GM19455 (cell line): ENCODE results near the gene KDM5A.
"Not testable (repeated sequence)": the region's sequence is repeated elsewhere in the genome, so short reads cannot be mapped to it uniquely, and the experiment has no call there.

Experiments used
- ATAC-seq: cut with Tn5 transposase; IDR thresholded peaks from one replicate; pipeline ENCODE4 v1.9.1; 2021; ENCODE audit not compliant: unreplicated experiment

The KDM5A gene

DNA sequence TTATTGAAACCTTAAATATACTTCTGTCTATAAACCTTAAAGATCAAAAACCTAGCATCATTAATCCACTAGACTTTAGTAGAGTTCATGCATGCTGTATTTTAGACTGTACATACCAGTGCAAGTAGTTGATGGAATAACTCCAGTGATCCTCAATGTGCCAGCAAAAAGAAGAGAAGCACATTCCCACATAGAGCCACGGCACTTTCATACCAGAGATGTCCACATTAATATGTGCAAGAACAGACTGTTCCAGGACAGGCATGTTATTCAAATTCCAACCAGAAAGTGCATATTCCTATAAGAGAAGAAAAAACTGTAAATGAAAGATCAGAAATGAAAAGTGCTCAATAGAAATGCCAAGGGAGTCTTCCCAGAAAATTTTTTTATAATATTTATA lies 55.0 kb downstream of the KDM5A start:
- no peak for ATAC-seq

- ATAC-seq = no peak
Measured at GRCh38 chr12:332581-333205, 56.4 kb downstream of the KDM5A start.

DNA sequence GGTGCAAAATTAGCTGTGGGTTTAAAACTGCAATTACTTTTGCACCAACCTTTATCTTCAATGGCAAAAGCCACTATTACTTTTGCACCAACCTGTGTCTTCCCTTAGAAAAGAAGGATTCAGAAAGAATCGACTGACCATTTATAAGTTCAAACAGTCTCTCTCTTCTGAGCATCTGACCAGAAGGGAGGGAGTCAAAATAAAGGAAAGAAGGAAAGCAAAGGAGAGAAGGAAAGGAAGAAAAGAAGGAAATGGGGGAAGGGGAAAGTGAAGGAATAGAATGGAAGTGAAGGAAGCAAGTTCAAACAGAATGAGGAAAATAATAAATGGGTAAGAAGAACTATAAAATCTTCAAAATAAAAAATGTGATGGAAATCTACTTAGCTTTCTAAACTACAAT lies 57.8 kb downstream of the KDM5A start:
- ATAC-seq = no peak

GRCh38 chr12:325906-326305 lies 63.2 kb downstream of the KDM5A start:
- no peak for ATAC-seq

- no peak for ATAC-seq
Measured at GRCh38 chr12:323507-323906, 65.6 kb downstream of the KDM5A start.

- no peak for ATAC-seq
Measured at GRCh38 chr12:321606-322326, 67.4 kb downstream of the KDM5A start.

DNA sequence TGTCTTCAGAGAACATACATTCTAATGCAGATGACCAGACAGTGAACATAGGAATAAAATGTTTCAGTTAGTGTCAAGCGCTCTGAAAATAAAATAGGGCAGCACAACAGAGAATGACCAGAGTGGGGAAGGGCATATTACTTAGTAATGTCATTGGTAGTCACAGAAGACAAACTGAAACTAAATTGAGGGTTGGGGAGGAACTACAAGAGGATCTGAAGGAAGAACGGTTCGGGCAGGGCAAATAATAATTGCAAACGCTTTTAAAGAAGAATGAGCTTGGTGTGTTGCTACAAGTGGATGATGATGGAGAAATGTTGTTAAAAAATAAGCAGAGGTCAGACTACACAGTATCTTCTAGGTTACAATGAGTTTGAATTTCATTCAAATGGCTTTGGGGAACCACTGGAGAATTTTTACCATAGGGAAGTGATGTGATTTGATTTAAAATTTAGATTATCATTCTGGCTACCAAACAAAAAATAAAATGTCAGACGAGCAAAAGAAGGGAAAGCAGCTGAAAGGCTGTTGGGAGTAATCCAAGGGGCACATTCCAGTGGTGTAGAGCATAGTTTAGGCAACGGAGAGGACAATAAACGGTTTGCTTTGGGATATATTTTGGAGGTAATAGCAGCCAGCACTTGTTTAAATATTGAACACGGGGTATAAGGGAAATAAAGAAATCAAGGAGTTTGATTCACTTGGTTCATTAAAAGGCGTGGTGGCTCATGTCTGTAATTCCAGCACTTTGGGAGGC lies 70.2 kb downstream of the KDM5A start:
- ATAC-seq = no peak

GRCh38 chr12:308511-308910 lies 80.6 kb downstream of the KDM5A start:
- ATAC-seq = no peak

DNA sequence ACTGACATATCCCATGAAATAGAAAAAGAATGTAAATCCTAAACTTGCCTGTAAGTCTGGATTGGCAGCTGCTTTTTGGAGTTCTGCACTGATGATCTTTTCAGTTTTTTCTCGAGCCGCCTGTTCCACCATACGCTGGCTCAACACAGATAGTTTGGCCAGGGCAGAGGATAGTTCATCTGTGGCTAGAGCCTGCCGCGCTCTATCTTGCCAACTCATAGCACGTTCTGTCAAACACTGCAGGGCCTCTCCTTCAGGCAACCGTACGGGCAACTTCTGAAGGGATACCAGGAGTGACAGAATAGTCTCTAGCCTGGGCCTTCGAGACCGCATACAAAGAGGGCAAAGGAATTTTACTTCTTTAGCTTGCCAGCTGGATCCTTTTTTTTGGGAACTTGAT lies 81.7 kb downstream of the KDM5A start:
- no peak for ATAC-seq

GRCh38 chr12:304805-305204 lies 84.3 kb downstream of the KDM5A start:
- no peak for ATAC-seq

DNA sequence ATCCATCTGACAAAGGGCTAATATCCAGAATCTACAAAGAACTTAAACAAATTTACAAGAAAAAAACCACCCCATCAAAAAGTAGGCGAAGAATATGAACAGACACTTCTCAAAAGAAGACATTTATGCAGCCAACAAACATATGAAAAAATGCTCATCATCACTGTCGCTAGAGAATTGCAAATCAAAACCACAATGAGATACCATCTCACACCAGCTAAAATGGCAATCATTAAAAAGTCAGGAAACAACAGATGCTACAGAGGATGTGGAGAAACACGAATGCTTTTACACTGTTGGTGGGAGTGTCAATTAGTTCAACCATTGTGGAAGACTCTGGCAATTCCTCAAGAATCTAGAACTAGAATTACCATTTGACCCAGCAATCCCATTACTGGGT lies 86.4 kb downstream of the KDM5A start:
- ATAC-seq = not testable (repeated sequence)

- not testable (repeated sequence) for ATAC-seq
Measured at GRCh38 chr12:300166-300565, 89.0 kb downstream of the KDM5A start.

GRCh38 chr12:299511-299910 lies 89.6 kb downstream of the KDM5A start:
- ATAC-seq = not testable (repeated sequence)

- not testable (repeated sequence) for ATAC-seq
Measured at GRCh38 chr12:298059-298458, 91.1 kb downstream of the KDM5A start.

- ATAC-seq = no peak
Measured at GRCh38 chr12:295132-295531, 94.0 kb downstream of the KDM5A start.

GRCh38 chr12:293199-293598 lies 95.9 kb downstream of the KDM5A start:
- no peak for ATAC-seq

GRCh38 chr12:292186-292585 lies 96.9 kb downstream of the KDM5A start:
- ATAC-seq = no peak

- no peak for ATAC-seq
Measured at GRCh38 chr12:291153-291723, 97.9 kb downstream of the KDM5A start.

GRCh38 chr12:288687-289086 lies 100.4 kb downstream of the KDM5A start:
- ATAC-seq = no peak

DNA sequence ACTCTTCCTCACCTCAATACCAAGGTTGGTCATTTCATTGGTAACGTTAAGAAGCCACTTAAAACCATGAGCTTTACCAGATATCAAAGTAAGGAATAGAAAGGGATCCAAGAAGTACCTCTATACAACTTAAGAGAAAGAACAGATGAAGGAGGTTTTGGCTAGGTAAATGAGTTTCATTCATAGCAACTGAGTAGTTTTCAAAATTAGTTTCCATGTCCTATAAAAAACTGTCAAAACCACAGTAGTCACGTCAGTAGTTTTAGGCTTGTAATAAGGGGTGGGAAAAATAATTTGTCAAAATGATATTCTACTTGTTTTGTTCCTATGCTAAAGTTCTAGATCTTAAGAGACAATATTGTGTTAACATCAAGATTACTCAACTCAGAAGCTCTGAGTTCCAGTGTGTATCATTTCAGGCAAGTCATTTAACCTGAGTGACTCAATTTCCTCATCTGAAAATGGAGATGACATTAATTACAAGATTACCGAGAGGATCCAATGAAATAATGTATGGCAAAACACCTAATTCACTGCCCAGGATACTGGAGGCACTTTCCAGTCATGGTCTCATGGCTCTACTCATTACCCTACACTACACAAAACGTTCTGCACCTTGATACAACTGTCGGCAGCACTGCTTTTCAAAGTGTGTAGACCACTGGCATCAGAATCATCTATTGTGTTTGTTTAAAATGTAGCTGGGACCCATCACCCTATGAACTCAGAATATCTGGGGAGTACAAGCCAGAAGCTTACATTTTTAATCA lies 102.4 kb downstream of the KDM5A start:
- no peak for ATAC-seq

GRCh38 chr12:278046-278445 lies 111.1 kb downstream of the KDM5A start:
- ATAC-seq = no peak
